HG03064 (cell line): ENCODE measurements around the gene PPM1M.

Experiments
- ATAC-seq: cut with Tn5 transposase; IDR thresholded peaks from one replicate; pipeline ENCODE4 v1.9.1; 2021; ENCODE audit warnings: low read depth; ENCODE audit not compliant: unreplicated experiment

PPM1M gene

DNA sequence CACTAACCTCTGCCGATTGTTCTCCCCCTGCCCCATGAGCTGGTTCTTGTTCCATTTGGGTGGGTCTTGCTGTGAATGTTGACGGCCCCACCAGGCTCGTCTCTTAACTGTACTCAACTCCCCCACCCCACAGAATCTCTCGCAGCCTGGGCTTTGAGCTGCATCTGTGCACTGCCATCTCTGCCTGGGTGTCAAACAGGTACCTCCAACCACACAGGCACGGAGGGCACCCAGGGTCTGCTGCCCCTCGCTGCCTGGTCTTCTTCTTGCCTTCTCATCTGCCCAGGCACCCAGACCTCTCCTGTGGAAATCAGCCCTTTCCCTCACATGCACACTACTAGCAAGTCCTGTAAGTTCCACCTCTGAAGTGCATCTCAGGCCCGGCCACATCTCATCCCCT is 30.2 kb upstream of the PPM1M start:
- no peak for ATAC-seq

DNA sequence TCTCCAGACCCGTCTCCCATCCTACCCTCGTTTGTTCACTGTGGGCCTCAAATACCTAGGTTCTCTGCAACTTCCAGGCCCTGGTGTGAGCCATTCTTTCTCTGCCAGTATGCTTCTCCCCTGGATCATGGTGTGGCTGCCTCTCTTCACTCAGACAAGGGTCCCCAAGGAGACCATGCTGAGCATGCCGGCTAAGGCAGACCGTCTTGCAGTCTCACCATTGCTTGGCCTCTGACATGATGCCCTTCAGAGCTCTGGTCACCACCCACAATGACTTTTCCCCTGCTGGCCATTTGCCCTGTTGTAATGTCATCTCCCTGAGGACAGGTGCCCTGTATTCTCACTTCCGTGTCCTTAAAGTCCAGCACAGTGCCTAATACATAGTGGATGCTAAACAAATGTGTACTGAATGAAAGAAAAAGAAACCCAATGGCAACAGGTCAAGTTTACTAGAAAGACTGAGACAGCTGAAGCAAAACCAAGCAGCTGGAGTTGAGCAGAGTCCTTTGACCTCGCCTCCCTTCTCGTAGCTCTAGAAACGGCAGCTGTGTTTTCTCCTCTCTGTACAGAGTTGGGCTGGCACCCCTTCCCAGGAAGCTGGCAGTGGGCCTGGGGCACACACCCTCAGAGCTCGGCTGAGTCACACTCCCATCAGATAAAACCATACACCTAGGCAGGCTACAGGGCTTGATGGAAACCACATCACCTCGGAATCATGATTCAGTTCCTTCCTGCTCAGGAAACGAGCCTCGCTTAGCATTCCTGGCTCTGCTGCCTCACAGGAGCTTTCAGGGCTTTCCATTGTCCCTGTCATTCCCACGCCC is 28.8 kb upstream of the PPM1M start:
- ATAC-seq, result no peak

GRCh38 chr3:52217409-52217805 is 28.2 kb upstream of the PPM1M start:
- no peak for ATAC-seq

- ATAC-seq, result no peak
Measured at GRCh38 chr3:52218026-52218425, 27.5 kb upstream of the PPM1M start.

DNA sequence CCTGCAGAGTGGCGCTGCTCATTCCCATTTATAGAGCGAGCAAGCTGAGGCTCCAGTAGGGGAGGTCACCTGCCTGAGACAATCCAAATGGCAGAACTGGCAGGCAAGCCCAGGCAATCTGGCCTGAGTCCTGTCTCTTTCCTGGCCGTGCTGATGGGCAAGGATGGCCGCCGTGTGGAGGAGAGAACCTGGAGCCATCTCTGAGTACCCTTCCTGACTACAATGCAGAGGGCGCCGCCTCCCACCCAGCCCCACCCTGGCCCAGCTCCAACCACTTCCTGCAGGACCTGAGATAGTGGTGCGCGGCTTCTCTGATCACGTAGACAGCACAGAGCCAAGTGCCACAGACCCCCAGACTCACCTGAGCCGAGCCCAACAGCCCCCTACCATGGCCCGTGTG is 27.1 kb upstream of the PPM1M start:
- ATAC-seq, result no peak

DNA sequence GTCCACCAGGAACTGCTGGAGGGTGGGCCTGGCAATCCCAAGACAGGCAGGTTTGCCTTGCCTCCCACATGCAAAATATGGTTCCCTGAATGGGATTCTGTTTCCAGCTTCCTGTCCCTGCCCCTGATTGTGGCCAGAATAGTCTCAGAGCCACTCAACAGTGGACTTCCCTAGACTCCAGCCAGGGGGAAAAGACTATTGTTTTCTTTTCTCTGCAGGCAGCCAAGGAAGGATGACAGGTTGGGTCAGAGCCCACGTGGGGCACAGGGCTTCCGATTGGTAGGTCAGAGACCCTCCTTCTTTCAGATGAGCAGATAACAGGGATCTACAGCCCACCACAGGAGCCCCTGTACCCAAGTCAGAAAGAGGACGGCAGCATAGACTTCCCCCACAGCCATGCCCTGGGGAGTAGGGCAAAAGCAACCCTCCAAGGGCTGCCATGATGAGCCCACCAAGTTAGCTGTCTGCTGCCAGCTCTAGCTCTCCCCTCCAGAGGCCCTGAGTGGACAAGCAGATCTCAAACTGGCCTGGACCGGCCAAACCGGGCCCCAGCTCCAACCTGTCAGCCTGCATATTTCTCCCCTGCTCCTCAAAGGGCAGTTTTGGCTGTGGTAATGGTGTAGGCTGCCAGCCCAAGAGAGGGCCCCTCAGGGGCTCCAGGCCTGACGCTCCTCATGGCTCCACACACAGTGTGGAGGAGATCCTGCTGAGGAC is 26.5 kb upstream of the PPM1M start:
- no peak for ATAC-seq

DNA sequence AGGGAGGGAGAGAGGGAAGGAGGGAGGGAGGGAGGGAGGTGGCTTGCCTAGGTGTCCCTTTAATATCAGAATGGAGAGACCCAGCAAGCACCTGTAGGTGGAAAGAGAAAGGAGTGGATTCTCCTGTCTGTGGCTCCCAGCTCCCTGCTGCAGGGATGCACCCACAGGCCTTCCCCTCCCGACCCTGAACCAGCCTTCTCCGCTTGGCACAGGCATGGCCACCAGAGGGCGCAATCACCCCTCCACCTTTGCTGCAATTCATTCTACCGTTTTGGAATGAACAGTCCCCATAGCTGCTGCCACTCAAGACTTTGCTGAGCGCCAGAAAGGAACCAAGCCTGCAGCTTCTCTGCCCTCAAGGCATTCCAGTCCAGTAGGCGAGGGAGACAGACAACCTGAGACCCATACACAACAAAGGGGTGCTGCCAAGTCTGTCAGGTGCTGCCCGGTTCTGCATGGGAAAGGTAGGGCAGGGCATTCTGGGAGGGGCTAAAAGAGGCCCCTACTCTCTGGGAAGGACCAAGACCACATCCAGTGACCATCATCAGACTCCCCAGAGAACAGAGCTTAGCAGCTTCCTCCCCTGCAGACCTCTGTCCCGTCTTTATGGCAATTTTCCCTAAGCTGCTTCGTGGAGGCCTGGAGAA is 25.1 kb upstream of the PPM1M start:
- ATAC-seq, result no peak

GRCh38 chr3:52221141-52221562 is 24.4 kb upstream of the PPM1M start:
- ATAC-seq, result no peak

DNA sequence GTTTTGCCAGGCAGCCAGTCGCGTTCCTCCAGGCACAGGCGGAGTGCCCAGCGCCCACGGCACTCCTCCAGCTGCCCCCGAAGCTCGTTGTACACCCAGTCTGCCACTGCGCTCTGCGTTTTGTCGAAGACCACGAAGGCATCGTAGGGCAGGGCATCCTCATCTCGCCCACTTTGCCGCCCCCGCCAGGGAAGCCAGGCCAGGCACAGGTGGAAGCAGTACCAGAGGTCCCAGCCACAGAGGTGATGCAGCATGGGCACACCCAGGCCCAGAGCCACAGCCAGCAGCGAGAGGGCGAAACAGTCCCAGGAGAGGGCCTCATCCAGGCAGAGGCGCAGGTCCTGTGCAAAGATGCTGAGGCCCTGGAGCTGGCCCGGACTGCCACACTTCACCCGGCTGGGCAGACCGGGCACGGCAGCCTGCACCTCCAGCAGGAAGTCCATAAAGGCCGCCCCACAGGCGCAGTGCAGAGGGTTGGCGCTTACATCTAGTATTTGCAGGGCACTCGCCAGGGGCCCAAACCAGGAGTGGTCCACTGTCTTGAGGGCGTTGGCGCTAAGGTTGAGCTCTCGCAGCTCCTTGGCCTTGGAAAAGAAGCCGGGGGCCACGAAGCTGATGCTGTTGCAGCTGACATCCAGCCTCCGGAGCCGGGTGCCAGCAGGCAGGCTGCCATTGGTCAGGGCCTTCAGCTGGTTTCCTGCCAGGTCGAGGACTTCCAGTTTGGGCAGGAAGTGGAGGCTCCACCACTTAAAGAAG is 23.8 kb upstream of the PPM1M start:
- no peak for ATAC-seq

DNA sequence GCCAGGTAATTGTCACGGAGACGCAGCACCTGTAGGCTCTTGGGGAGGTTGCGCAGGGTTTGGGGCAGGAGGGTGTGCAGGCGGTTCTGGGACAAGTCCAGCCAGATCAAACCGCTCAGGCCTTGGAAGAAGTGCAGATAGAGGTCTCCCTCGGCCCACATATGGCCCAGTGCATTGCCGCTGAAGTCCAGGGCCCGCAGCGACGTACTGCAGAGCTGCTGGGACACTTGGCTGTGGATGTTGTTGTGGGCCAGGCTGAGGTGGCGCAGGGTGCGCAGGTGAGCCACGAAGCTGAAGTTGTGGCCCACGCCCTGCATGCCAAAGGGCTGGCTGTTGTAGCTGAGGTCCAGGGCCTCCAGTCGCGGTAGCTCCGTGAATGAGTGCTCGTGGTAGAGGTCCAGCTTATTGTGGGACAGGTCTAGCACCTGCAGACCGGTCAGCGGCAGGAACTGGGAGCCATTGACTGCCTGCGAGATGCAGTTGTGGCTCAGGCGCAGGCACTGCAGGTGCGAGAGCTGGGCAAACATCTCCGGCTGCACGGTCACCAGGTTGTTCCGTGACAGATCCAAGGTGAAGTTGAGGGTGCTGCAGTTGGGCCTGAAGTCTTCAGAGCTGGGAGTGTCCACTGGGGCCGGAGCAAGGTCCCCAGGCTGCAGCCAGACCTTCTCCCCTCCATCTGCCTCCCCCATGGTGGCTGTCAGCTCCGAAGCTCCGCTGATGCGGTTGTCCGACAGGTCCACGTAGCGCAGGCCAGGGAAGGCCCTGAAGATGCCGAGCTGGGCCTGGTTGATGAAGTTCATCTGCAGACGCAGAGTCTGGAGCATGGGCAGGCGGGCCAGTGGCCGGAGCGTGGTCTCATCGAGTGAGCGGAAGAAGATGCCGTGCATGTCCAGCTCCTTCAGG is 23.0 kb upstream of the PPM1M start:
- ATAC-seq, result no peak

- no peak for ATAC-seq
Measured at GRCh38 chr3:52223449-52224408, 21.8 kb upstream of the PPM1M start.

DNA sequence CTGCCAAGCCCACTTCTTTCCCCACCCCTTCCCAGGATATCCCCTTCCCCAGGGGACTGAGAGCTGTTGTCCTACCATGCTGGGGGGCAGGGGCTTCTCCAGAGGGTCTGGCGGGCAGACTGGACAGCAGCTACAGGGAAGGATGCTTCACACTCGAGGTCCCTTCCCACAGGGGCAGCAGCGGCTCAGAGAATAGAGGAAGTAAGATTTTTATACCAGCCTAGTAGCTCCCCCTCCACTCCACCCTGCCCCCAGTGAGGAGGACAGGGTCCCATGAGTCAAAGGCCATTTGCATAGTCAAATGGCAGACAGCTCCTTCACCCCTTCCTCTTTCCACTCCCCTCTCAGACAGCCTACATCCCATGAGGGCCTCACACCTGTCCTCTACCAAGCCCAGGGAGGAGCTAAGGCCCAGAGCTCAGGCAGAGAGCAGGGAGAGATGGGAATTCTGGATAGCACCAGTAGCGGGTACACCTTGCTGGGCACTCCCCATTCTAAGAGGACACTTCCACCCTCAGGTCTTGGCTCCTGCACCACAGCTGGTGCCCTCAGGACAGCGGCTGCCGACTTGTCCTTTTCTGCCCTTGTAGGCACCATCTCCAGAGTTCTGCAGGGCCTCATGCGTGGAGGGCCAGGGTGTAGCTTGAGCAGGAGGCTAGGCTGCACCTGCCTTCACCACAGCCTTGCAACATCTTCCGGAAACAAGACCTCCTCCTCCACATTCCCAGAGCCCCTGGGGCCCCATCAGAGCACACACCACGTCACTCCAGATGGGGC is 19.9 kb upstream of the PPM1M start, which contains the start of gene TLR9:
TSS of gene TLR9 (minus strand) at position 194 of the 777 bp plus-strand sequence. CDS start at position 78, 116 bp downstream.
- ATAC-seq, result peak; percentile 62

GRCh38 chr3:52226229-52226817 is 19.2 kb upstream of the PPM1M start:
- no peak for ATAC-seq

GRCh38 chr3:52227117-52227516 is 18.4 kb upstream of the PPM1M start:
- no peak for ATAC-seq

DNA sequence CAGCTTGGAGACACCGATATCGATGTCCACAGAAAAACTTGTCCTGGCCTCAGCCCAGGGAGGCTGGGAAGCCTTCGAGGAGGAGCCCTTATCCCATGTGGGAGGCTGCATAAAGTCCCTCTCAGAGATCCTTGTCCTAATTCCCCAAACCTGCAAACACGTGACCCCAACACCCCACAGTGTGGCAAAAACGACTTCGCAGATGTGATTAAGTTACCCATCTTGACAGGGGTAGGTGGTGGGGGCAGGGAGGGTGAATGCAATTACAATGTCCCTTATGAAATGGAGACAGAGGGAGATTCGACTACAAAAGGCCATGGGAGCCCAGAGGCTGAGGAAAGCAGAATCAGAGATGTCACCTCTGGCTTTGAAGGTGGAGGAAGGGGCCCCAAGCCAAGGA is 17.8 kb upstream of the PPM1M start:
- no peak for ATAC-seq

- no peak for ATAC-seq
Measured at GRCh38 chr3:52228266-52228665, 17.3 kb upstream of the PPM1M start.

- ATAC-seq, result no peak
Measured at GRCh38 chr3:52228751-52229291, 16.7 kb upstream of the PPM1M start.
